Adrenal gland (tissue), 12 donors: ENCODE measurements around the gene ZNF30. TPM values are rescaled to one million over a fixed set of nuclear protein-coding genes. Genes with fewer than 3 reads are reported as not detected.

Experiments
- DNase-seq, 7 donors: peaks; one replicate each; pipeline ENCODE4 v3.0.0-alpha.2; 2019 to 2020
- H3K27ac ChIP-seq, 5 donors: fragments of 200-600 bp; sonication (generic) in 4 of 5; 1 replicate in 3 of 5; 2 replicates in 2 of 5; pipeline versions ENCODE4 v1.5.1 to v1.8.0; 2016 to 2020; ENCODE audit warnings: mild to moderate bottlenecking in 1 of 5
- H3K27me3 ChIP-seq: fragments of 200-600 bp; 2 replicates; pipeline ENCODE4 v1.8.0; 2021
- H3K36me3 ChIP-seq, 2 donors: fragments of 200-600 bp; replicated peaks in 1 of 2; 1 replicate in 1 of 2; 2 replicates in 1 of 2; pipeline versions ENCODE4 v1.5.1 to v1.8.0; 2018 to 2022
- H3K4me1 ChIP-seq, 2 donors: fragments of 200-600 bp; replicated peaks in 1 of 2; 1 replicate in 1 of 2; 2 replicates in 1 of 2; pipeline versions ENCODE4 v1.5.1 to v1.8.0; 2018 to 2021
- H3K4me3 ChIP-seq, 4 donors: fragments of 200-600 bp; sonication (generic) in 3 of 4; one replicate each; pipeline ENCODE4 v1.5.1; 2016 to 2018
- H3K9me3 ChIP-seq, 3 donors: fragments of 200-600 bp; sonication (generic) in 1 of 3; replicated peaks in 1 of 3; 1 replicate in 2 of 3; 2 replicates in 1 of 3; pipeline versions ENCODE4 v1.5.1 to v1.8.0; 2016 to 2021
- POLR2A ChIP-seq, 2 donors: fragments of 450-650 bp; IDR thresholded peaks; one replicate each; pipeline ENCODE4 v1.6.1; 2017; ENCODE audit warnings: antibody characterized with exemption in 2 of 2, mild to moderate bottlenecking in 2 of 2, moderate library complexity in 1 of 2
- WGBS, 4 donors: extraction: QIAGEN DNeasy Blood & Tissue Kit in 2 of 4; methylation state at CpG; one replicate each; pipeline versions ENCODE4 v1.1.5 to v1.1.7; 2013 to 2017; 5-methylcytosine and 5-hydroxymethylcytosine counted together
- intact Hi-C, 2 donors: fragments of 100-400 bp; cut with DNase I; formaldehyde crosslinking; loops; one replicate each; pipeline versions ENCODE4 v1.14.1 to v1.15.0; 2022 to 2023
- polyA plus RNA-seq, 3 donors: library from polyadenylated mRNA; stranded (reverse); fragments of 200-250 nt in 2 of 3; fragments of 350-450 nt in 1 of 3; fragmentation: Illumina TruSeq in 1 of 3; extraction: RNeasy Lipid Tissue Mini Kit (QIAGEN cat#74804) in 1 of 3; gene quantifications; one replicate each; pipeline ENCODE4 v1.2.3, GENCODE V29; 2013 to 2014
- total RNA-seq, 9 donors: library from RNA; depleted of rRNA in 4 of 9; stranded (reverse); fragments of >200 nt in 4 of 9; fragments of 120-200 nt in 1 of 9; fragmentation: NEBNext Ultra II Directional in 1 of 9; extraction: Animal tissue kit (Norgen Biotek cat#: 25700) in 1 of 9; gene quantifications; one replicate each; pipeline versions ENCODE4 v1.1.0 to v1.2.4, GENCODE V29; 2013 to 2023
- TF ChIP-seq, protein P1 (sequence below), 6 experiments: fragments of 450-650 bp in 4 of 6; fragments of 200-600 bp in 2 of 6; sonication (generic) in 1 of 6; IDR thresholded peaks; 1 replicate in 5 of 6; 2 replicates in 1 of 6; pipeline versions ENCODE4 v1.5.1 to v1.8.0; 2016 to 2021; ENCODE audit warnings: antibody characterized with exemption in 6 of 6, mild to moderate bottlenecking in 2 of 6, moderate library complexity in 1 of 6
- donor health status: healthy with polysubstance abuse.
- donor health status: Bipolar disorder and iron deficiency.
- donor health status: DM: yes; HTN: yes; CAD: no.
- donor health status: DM: no; HTN: no; CAD: no.
- donor health status: DM: no; HTN: no; CAD: no.
- donor health status: DM: yes; HTN: yes; CAD: no.

The ZNF30 gene
- total and polyA plus RNA-seq, 12 donors: 2.1 to 5.6 (median 3.6) TPM

GRCh38 chr19:34961775-34962686 is 35.3 kb downstream of the ZNF30 start:
- Histone ChIP-seq H3K4me3 (peak overlapping the region in 1 of 4 donors; percentile 99), H3K4me1 (peaks cover 5 to 9% of the 10 kb centered on the region in 2 donors), H3K27me3 (no peaks in the 10 kb centered on the region), H3K9me3 (peaks cover 0 to 35% (median 0%) of the 10 kb centered on the region in 3 donors), H3K27ac (peak overlapping the region in 1 of 5 donors; percentile 30), H3K36me3 (peaks cover 0 to 26% of the 10 kb centered on the region in 2 donors)
- TF ChIP-seq POLR2A (IDR thresholded peaks at IDR 0.05): no peak
- TF ChIP-seq, protein P1, sequence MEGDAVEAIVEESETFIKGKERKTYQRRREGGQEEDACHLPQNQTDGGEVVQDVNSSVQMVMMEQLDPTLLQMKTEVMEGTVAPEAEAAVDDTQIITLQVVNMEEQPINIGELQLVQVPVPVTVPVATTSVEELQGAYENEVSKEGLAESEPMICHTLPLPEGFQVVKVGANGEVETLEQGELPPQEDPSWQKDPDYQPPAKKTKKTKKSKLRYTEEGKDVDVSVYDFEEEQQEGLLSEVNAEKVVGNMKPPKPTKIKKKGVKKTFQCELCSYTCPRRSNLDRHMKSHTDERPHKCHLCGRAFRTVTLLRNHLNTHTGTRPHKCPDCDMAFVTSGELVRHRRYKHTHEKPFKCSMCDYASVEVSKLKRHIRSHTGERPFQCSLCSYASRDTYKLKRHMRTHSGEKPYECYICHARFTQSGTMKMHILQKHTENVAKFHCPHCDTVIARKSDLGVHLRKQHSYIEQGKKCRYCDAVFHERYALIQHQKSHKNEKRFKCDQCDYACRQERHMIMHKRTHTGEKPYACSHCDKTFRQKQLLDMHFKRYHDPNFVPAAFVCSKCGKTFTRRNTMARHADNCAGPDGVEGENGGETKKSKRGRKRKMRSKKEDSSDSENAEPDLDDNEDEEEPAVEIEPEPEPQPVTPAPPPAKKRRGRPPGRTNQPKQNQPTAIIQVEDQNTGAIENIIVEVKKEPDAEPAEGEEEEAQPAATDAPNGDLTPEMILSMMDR (IDR thresholded peaks at IDR 0.05): no peak
- intact Hi-C loops: no loop called here
- DNase-seq: peak in 1 of 7 donors; percentile 33
- 77 to 81% (median 80%) methylated on average over 5 of the region's 5 CpGs for WGBS, 4 donors

- intact Hi-C loops: no loop called here
- 35 to 41% (median 39%) methylated on average over 13 to 14 of the region's 14 CpGs for WGBS, 4 donors
These were observed 36.2 kb downstream of the ZNF30 start for GRCh38 chr19:34962687-34963572.

GRCh38 chr19:34963573-34964406 is 37.1 kb downstream of the ZNF30 start, which contains the start of gene ZNF792:
ZNF792 (minus strand) TSS chr19:34964229; CDS start chr19:34963662, 567 bp downstream.
- Histone ChIP-seq H3K27me3 (no peaks in the 10 kb centered on the region), H3K4me1 (peaks cover 5 to 9% of the 10 kb centered on the region in 2 donors), H3K36me3 (peaks cover 0 to 15% of the 10 kb centered on the region in 2 donors), H3K9me3 (peaks cover 0 to 18% (median 0%) of the 10 kb centered on the region in 3 donors), H3K4me3 (peak within 1 kb of the TSS; percentile 50 to 99 (median 74)), H3K27ac (peak within 1 kb of the TSS in 3 of 5 donors; percentile 5 to 77 (median 47))
- peak; percentile 56 to 75 (median 71) for DNase-seq
- WGBS, 4 donors: 0 to 1% (median 0%) methylated on average over 15 to 78 of the region's 78 CpGs; no CpG with 5 or more reads in 1 of the 4 donors
- intact Hi-C loops: no loop called here
- TF ChIP-seq, protein P1 (IDR thresholded peaks at IDR 0.05): no peak
- TF ChIP-seq POLR2A (IDR thresholded peaks at IDR 0.05): peak in 1 of 2 donors; percentile 6

More at GRCh38 chr19:34962687-34963572, 36.2 kb downstream of the ZNF30 start:
- peaks cover 0 to 23% of the 10 kb centered on the region in 2 donors for H3K36me3 ChIP-seq
- H3K27me3 ChIP-seq: no peaks in the 10 kb centered on the region
- H3K9me3 ChIP-seq: peaks cover 0 to 26% (median 0%) of the 10 kb centered on the region in 3 donors
- DNase-seq: no peak
- H3K4me3 ChIP-seq: peak overlapping the region; percentile 50 to 99 (median 74)
- no peak for TF ChIP-seq POLR2A (IDR thresholded peaks at IDR 0.05)
- TF ChIP-seq, protein P1 (IDR thresholded peaks at IDR 0.05): no peak
- peak overlapping the region in 2 of 5 donors; percentile 47 to 77 for H3K27ac ChIP-seq
- peaks cover 5 to 9% of the 10 kb centered on the region in 2 donors for H3K4me1 ChIP-seq
